Smooth muscle cell (in vitro differentiated cells): ENCODE data around the gene TRPM7. TPM values are rescaled to one million over a fixed set of nuclear protein-coding genes. Genes with fewer than 3 reads are reported as not detected.
"Not testable (repeated sequence)": the region's sequence is repeated elsewhere in the genome, so short reads cannot be mapped to it uniquely, and the experiment has no call there.

Source experiments
- DNase-seq: peaks from one replicate; lab custom pipeline; 2025; ENCODE audit not compliant: unreplicated experiment; lab: John Stamatoyannopoulos, UW
- H2AFZ ChIP-seq: fragments of 200-600 bp; sonication (generic); 2 replicates; pipeline ENCODE4 v1.6.0; 2016; ENCODE audit warnings: antibody characterized with exemption, low read depth, mild to moderate bottlenecking
- H3F3A ChIP-seq: fragments of 200-600 bp; sonication (generic); 2 replicates; pipeline ENCODE4 v1.6.0; 2017; ENCODE audit warnings: antibody characterized with exemption, low read depth
- H3K27ac ChIP-seq: fragments of 200-600 bp; sonication (generic); 2 replicates; pipeline ENCODE4 v1.5.1; 2016; ENCODE audit warnings: low read depth, mild to moderate bottlenecking
- H3K27me3 ChIP-seq: fragments of 200-600 bp; sonication (generic); 2 replicates; pipeline ENCODE4 v1.6.1; 2016; ENCODE audit warnings: low read depth, mild to moderate bottlenecking
- H3K36me3 ChIP-seq: fragments of 200-600 bp; sonication (generic); 2 replicates; pipeline ENCODE4 v1.5.1; 2016; ENCODE audit warnings: low read depth
- H3K4me1 ChIP-seq: fragments of 200-600 bp; sonication (generic); 2 replicates; pipeline ENCODE4 v1.5.1; 2016; ENCODE audit warnings: low read depth
- H3K4me2 ChIP-seq: fragments of 200-600 bp; sonication (generic); 2 replicates; pipeline ENCODE4 v1.6.0; 2016; ENCODE audit warnings: mild to moderate bottlenecking
- H3K4me3 ChIP-seq: fragments of 200-600 bp; sonication (generic); 2 replicates; pipeline ENCODE4 v1.5.1; 2016; ENCODE audit warnings: mild to moderate bottlenecking
- H3K79me2 ChIP-seq: fragments of 200-600 bp; sonication (generic); 2 replicates; pipeline ENCODE4 v1.6.0; 2016; ENCODE audit warnings: low read depth, mild to moderate bottlenecking
- H3K9ac ChIP-seq: fragments of 200-600 bp; sonication (generic); 2 replicates; pipeline ENCODE4 v1.6.0; 2016; ENCODE audit warnings: low read depth
- H3K9me3 ChIP-seq: fragments of 200-600 bp; sonication (generic); replicated peaks from 2 replicates; pipeline ENCODE4 v1.5.1; 2016; ENCODE audit warnings: low read depth
- H4K20me1 ChIP-seq: fragments of 200-600 bp; sonication (generic); 2 replicates; pipeline ENCODE4 v1.6.0; 2016; ENCODE audit warnings: low read depth
- CTCF ChIP-seq: fragments of 200-600 bp; sonication (generic); IDR thresholded peaks from 2 replicates; pipeline ENCODE4 v1.5.1; 2017; ENCODE audit warnings: borderline replicate concordance, mild to moderate bottlenecking, antibody characterized with exemption; ENCODE audit not compliant: insufficient read depth, poor library complexity, severe bottlenecking
- WGBS: methylation state at CpG from one replicate; pipeline ENCODE4 v1.1.7; 2016; ENCODE audit warnings: low lambda C conversion rate; 5-methylcytosine and 5-hydroxymethylcytosine counted together
- polyA plus RNA-seq: library from polyadenylated mRNA; unstranded; fragments of >200 nt; fragmentation: Nextera tagmentation; extraction: Ambion mirVana; gene quantifications from 2 replicates; pipeline ENCODE4 v1.2.1, GENCODE V29; 2016
- total RNA-seq: library from RNA; depleted of rRNA; stranded (reverse); fragments of >200 nt; gene quantifications from 2 replicates; pipeline ENCODE4 v1.2.3, GENCODE V29; 2014

The TRPM7 gene
- total and polyA plus RNA-seq, 2 experiments from 2014 or later: 5.6 to 28.2 TPM

GRCh38 chr15:50613600-50613999, 73.0 kb downstream of the TRPM7 start:
- H3K36me3 ChIP-seq: peaks cover 16% of the 10 kb centered on the region
- no peak overlapping the region for H3K4me3 ChIP-seq
- 98% methylated on average over 5 of the region's 5 CpGs for WGBS
- H4K20me1 ChIP-seq: no peaks in the 10 kb centered on the region
- no peaks in the 10 kb centered on the region for H3K79me2 ChIP-seq
- H3K4me2 ChIP-seq: no peak overlapping the region
- no peaks in the 10 kb centered on the region for H3K9me3 ChIP-seq
- H3K27me3 ChIP-seq: no peaks in the 10 kb centered on the region
- no peak overlapping the region for H2AFZ ChIP-seq
- H3F3A ChIP-seq: no peaks in the 10 kb centered on the region
- H3K9ac ChIP-seq: no peak overlapping the region
- DNase-seq: no peak
- no peaks in the 10 kb centered on the region for H3K4me1 ChIP-seq
- TF ChIP-seq CTCF: no peak
- H3K27ac ChIP-seq: no peak overlapping the region

GRCh38 chr15:50607129-50607528, 79.5 kb downstream of the TRPM7 start:
- Histone ChIP-seq H4K20me1 (no peaks in the 10 kb centered on the region), H3K36me3 (peaks cover 27% of the 10 kb centered on the region), H3K4me3 (no peak overlapping the region), H2AFZ (no peak overlapping the region), H3K27me3 (no peaks in the 10 kb centered on the region), H3K4me2 (no peak overlapping the region), H3K27ac (no peak overlapping the region), H3K4me1 (no peaks in the 10 kb centered on the region), H3F3A (no peaks in the 10 kb centered on the region), H3K9ac (no peak overlapping the region), H3K79me2 (no peaks in the 10 kb centered on the region), H3K9me3 (no peaks in the 10 kb centered on the region)
- no peak for TF ChIP-seq CTCF
- WGBS: 94% methylated on average over 1 of the region's 1 CpG
- no peak for DNase-seq

GRCh38 chr15:50605462-50605861, 81.1 kb downstream of the TRPM7 start:
- Histone ChIP-seq H4K20me1 (no peaks in the 10 kb centered on the region), H3K4me2 (no peak overlapping the region), H3K27me3 (no peaks in the 10 kb centered on the region), H3K36me3 (peaks cover 24% of the 10 kb centered on the region), H3K27ac (no peak overlapping the region), H2AFZ (no peak overlapping the region), H3K79me2 (no peaks in the 10 kb centered on the region), H3K4me1 (no peaks in the 10 kb centered on the region), H3F3A (no peaks in the 10 kb centered on the region), H3K9ac (no peak overlapping the region), H3K4me3 (no peak overlapping the region), H3K9me3 (no peaks in the 10 kb centered on the region)
- TF ChIP-seq CTCF: no peak
- 100% methylated on average over 2 of the region's 2 CpGs for WGBS
- no peak for DNase-seq

- H3K27me3 ChIP-seq, H3K9ac ChIP-seq, H3K79me2 ChIP-seq, H3K4me2 ChIP-seq, H3F3A ChIP-seq, H3K9me3 ChIP-seq, DNase-seq, H4K20me1 ChIP-seq, H3K27ac ChIP-seq, H2AFZ ChIP-seq, H3K4me1 ChIP-seq, H3K4me3 ChIP-seq: not testable (repeated sequence)
- WGBS: 98% methylated on average over 5 of the region's 5 CpGs
- H3K36me3 ChIP-seq: peaks cover 12% of the 10 kb centered on the region
Measured at GRCh38 chr15:50602028-50602427, 84.6 kb downstream of the TRPM7 start.
